Stimulated activated CD8-positive, alpha-beta memory T cell treated with anti-CD3 and anti-CD28 coated beads, Interleukin-12 subunit alpha, Interleukin-12 subunit beta, amount 100 ng/mL, for 24 hours (primary cell): ENCODE measurements around the gene OTUD7B.

ENCODE experiments used
- DNase-seq: peaks from one replicate; pipeline ENCODE4 v3.0.0-alpha.2; 2020; ENCODE audit errors: extremely low read depth

Gene OTUD7B

GRCh38 chr1:149916898-149917252 is 93.7 kb downstream of the OTUD7B start:
- DNase-seq: no peak

GRCh38 chr1:149916193-149916897 is 94.2 kb downstream of the OTUD7B start:
- no peak for DNase-seq

GRCh38 chr1:149915429-149916192 is 94.9 kb downstream of the OTUD7B start:
- DNase-seq: no peak

- no peak for DNase-seq
Measured at GRCh38 chr1:149914545-149914944, 96.0 kb downstream of the OTUD7B start.

- no peak for DNase-seq
Measured at GRCh38 chr1:149906570-149907075, 103.9 kb downstream of the OTUD7B start.

GRCh38 chr1:149903836-149904491 is 106.6 kb downstream of the OTUD7B start:
- no peak for DNase-seq

GRCh38 chr1:149899460-149900284 is 110.9 kb downstream of the OTUD7B start, which contains the start of gene BOLA1:
Gene BOLA1, plus strand, starts transcription at chr1:149899568. Its CDS starts 492 bp downstream, at chr1:149900060.
- peak; percentile 55 for DNase-seq

- no peak for DNase-seq
Measured at GRCh38 chr1:149896575-149896974, 114.0 kb downstream of the OTUD7B start.

GRCh38 chr1:149888999-149889289 is 121.6 kb downstream of the OTUD7B start:
- no peak for DNase-seq

- DNase-seq: peak; percentile 32
Measured at GRCh38 chr1:149888247-149888998, 122.1 kb downstream of the OTUD7B start.
